Fibroblast of skin of abdomen (primary cell): ENCODE results near the gene CUX1.
"Not testable (repeated sequence)": the region's sequence is repeated elsewhere in the genome, so short reads cannot be mapped to it uniquely, and the experiment has no call there.

Source experiments
- DNase-seq: peaks from one replicate; pipeline ENCODE4 v3.0.0-alpha.2; 2013

The CUX1 gene

GRCh38 chr7:102322202-102322715 is 504.8 kb downstream of the CUX1 start:
- no peak for DNase-seq

- DNase-seq = no peak
Measured at GRCh38 chr7:102323914-102324195, 506.4 kb downstream of the CUX1 start.

GRCh38 chr7:102325106-102325505 is 507.7 kb downstream of the CUX1 start:
- DNase-seq = not testable (repeated sequence)

- DNase-seq = no peak
Measured at GRCh38 chr7:102326157-102326889, 508.9 kb downstream of the CUX1 start.

GRCh38 chr7:102327183-102327582 is 509.8 kb downstream of the CUX1 start:
- DNase-seq = not testable (repeated sequence)

GRCh38 chr7:102328863-102329262 is 511.4 kb downstream of the CUX1 start:
- not testable (repeated sequence) for DNase-seq

GRCh38 chr7:102329366-102329765 is 511.9 kb downstream of the CUX1 start:
- not testable (repeated sequence) for DNase-seq

- DNase-seq = not testable (repeated sequence)
Measured at GRCh38 chr7:102330666-102331460, 513.4 kb downstream of the CUX1 start.
